Measurements from ENCODE around the gene RFC3.

The RFC3 gene

DNA sequence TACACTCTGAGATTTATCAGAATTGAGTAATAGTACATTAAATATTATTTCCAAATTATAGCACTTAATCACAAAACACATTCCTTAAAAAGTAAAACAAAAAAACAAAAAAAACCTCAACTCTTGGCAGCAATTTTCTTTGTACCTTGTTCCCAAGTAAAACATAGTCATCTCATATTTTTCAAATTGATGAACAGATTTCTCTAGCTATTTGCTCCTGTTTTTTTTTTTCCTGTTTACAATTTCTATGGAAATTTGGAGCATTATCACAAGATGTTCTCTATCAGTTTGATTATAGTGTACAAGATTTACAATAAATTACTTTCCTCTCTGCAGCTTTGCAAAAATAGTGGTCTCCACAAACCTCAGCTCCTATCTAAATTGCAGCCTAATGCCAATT lies 25.0 kb downstream of the RFC3 start:
- TF ChIP-seq, protein P1, sequence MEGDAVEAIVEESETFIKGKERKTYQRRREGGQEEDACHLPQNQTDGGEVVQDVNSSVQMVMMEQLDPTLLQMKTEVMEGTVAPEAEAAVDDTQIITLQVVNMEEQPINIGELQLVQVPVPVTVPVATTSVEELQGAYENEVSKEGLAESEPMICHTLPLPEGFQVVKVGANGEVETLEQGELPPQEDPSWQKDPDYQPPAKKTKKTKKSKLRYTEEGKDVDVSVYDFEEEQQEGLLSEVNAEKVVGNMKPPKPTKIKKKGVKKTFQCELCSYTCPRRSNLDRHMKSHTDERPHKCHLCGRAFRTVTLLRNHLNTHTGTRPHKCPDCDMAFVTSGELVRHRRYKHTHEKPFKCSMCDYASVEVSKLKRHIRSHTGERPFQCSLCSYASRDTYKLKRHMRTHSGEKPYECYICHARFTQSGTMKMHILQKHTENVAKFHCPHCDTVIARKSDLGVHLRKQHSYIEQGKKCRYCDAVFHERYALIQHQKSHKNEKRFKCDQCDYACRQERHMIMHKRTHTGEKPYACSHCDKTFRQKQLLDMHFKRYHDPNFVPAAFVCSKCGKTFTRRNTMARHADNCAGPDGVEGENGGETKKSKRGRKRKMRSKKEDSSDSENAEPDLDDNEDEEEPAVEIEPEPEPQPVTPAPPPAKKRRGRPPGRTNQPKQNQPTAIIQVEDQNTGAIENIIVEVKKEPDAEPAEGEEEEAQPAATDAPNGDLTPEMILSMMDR (conservative IDR thresholded peaks at IDR 0.05; ENCODE audit: low read depth) = no peak
- ChIA-PET POLR2A (ENCODE audit: low non-redundant PET) (no interaction called here), CTCF (no interaction called here)
- no peak for DNase-seq (ENCODE audit: low spot score)
- no peak overlapping the region for H3K27ac ChIP-seq

DNA sequence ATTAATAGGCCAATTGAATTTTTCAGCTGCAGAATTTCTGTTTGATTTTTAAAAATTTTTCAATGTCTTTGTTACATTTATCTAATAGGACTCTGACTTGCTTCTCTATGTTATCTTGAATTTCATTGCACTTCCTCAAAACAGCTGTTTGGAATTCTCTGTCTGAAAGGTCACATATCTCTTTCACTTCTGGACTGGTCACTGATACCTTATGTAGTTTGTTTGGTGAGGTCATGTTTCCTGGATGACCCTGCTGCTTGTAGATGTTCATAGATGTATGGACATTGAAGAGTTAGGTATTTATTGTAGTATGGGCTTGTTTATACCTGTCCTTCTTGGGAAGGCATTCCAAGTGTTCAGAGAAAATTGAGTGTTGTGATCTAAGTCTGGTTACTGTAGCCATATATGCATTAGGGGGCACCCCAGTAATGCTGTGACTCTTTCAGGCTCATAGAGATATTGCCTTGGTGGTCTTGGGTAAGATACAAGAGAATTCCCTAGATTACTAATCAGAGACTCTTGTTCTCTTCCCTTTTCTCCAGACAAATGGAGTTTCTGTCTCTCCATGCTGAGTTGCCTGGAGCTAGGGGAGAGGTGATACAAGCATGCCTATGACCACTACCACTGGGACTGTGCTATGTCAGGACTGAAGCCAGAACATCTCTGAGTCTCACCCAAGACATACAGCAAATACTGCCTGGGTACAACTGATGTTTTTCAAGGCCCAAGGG lies 27.8 kb downstream of the RFC3 start:
- DNase-seq (ENCODE audit: low spot score) = no peak
- TF ChIP-seq, protein P1 (conservative IDR thresholded peaks at IDR 0.05; ENCODE audit: low read depth) = no peak
- CTCF ChIA-PET = interaction anchor here (0.6 kb wide), 2 partner anchors 25 to 74 kb away, joined by 3 read pairs; no protein-coding TSS in a partner anchor
- H3K27ac ChIP-seq = no peak overlapping the region
- POLR2A ChIA-PET (ENCODE audit: low non-redundant PET) = no interaction called here

DNA sequence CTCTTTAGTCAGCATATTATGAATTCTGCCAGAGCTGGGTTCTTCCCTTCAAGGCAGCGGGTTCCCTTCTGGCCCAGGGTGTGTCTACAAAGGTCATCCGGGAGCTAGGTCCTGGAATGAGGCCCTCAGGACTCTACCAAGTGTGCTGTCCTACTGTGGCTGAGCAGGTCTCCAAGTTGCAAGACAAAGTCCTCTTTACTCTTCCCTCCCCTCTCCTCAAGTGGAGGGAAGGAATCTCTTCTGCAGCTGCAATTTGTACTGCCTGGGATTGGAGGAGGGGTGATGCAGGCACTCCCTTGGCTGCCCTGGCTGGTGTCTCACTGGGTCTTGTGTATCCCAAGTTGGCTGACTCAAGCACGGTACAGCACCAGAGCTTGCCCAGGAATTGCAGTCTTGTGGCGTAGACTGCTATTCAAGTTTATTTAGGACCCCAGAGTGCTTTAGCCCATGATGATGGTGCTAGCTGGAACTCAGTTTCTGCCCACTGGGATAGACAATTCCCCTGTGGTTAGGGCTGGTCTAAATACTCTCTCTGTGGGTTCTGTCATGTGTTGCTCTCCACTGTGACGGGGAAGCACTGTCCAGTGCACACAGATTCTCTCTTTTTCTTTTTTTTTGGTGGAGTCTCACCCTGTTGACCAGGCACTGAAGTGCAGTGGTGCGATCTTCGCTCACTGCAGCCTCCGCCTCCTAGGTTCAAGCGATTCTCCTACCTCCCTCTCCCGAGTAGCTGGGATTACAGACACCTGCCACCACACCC lies 28.5 kb downstream of the RFC3 start:
- POLR2A ChIA-PET (ENCODE audit: low non-redundant PET) = no interaction called here
- CTCF ChIA-PET = no interaction called here
- DNase-seq (ENCODE audit: low spot score) = no peak
- no peak overlapping the region for H3K27ac ChIP-seq
- TF ChIP-seq, protein P1 (conservative IDR thresholded peaks at IDR 0.05; ENCODE audit: low read depth) = no peak

DNA sequence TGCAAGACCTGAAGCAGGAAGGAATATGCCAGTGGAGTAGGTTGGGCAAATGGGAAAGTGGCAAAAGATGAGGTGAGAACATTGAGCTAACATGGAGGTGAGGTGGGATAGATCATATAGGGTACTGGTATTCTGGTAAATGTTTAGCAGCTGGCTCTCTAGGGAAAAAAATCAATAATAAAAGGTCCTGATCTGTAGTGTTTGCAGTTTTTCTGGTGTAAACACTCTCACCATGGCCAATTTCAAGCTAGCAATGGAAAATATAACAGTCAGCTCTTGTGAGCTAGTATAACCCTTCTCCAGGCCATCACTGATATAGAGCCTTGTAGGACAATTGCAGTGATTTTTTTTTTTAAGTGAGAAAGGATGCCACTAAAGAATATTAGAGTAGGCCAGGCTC lies 31.3 kb downstream of the RFC3 start:
- H3K27ac ChIP-seq = no peak overlapping the region
- ChIA-PET CTCF (interaction anchor here (0.7 kb wide), 1 partner anchor 345 kb away, joined by 3 read pairs; no protein-coding TSS in a partner anchor), POLR2A (ENCODE audit: low non-redundant PET) (no interaction called here)
- DNase-seq (ENCODE audit: low spot score) = no peak
- TF ChIP-seq, protein P1 (conservative IDR thresholded peaks at IDR 0.05; ENCODE audit: low read depth) = no peak

DNA sequence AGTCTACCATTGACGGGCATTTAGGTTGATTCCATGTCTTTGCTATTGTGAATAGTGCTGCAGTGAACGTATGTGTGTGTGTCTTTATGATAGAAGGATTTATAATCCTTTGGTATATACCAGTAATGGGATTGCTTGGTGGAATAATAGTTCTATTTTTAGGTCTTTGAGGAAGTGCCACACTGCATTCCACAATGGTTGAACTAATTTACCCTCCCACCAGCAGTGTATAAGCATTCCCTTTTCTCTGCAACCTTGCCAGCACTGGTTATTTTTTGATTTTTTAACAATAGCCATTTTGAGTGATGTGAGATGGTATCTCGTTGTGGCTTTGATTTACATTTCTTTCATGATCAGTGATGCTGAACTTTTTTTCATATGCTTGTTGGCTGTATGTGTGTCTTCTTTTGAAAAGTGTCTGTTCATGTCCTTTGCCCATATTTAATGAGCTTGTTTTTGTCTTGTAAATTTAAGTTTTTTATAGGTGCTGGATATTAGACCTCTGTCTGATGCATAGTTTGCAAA lies 37.5 kb downstream of the RFC3 start:
- no peak overlapping the region for H3K27ac ChIP-seq
- TF ChIP-seq, protein P1 (conservative IDR thresholded peaks at IDR 0.05; ENCODE audit: low read depth) = no peak
- no peak for DNase-seq (ENCODE audit: low spot score)
- POLR2A ChIA-PET (ENCODE audit: low non-redundant PET) = no interaction called here
- CTCF ChIA-PET = interaction anchor here (0.7 kb wide), 1 partner anchor 1714 kb away, joined by 3 read pairs; no protein-coding TSS in a partner anchor

DNA sequence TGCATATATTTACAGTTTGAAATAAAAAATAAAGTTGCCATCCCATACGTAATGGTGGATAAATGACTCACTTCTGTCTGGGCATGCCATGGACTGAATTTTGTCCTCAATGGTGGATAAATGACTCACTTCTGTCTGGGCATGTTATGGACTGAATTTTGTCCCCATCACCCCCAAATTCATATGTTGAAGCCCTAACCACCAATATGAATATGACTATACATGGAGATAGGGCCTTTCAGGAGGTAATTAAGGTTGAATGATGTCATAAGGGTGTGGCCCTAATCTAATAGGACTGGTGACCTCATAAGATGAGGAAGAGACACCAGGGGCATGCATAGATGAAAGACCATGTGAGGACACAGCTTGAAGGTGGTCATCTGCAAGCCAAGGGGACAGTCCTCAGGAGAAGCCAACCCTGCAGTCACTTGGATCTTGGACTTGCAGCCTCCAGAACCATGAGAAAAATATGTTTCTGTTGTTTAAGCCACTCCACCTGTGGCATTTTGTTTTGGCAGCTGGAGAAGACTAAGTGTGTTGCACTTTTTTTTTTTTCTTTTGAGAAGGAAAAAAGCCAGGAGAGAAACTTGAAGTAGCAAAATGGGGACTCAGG lies 41.8 kb downstream of the RFC3 start:
- ChIA-PET CTCF (no interaction called here), POLR2A (ENCODE audit: low non-redundant PET) (no interaction called here)
- TF ChIP-seq, protein P1 (conservative IDR thresholded peaks at IDR 0.05; ENCODE audit: low read depth) = no peak

More for the DNA sequence above, 41.8 kb downstream of the RFC3 start:
- peak overlapping the region; percentile 26; the same call in 1 of the 2 replicates for H3K27ac ChIP-seq
- peak; percentile 45 for DNase-seq (ENCODE audit: low spot score)

Data from RWPE1 (cell line).